ENCODE data around the gene WDR70. TPM values are rescaled to one million over a fixed set of nuclear protein-coding genes. Genes with fewer than 3 reads are reported as not detected.
"Not testable (repeated sequence)": the region's sequence is repeated elsewhere in the genome, so short reads cannot be mapped to it uniquely, and the experiment has no call there.

Gene WDR70
- total RNA-seq, 4 donors from 2014 or later = 20.0 to 60.0 (median 23.0) TPM

DNA sequence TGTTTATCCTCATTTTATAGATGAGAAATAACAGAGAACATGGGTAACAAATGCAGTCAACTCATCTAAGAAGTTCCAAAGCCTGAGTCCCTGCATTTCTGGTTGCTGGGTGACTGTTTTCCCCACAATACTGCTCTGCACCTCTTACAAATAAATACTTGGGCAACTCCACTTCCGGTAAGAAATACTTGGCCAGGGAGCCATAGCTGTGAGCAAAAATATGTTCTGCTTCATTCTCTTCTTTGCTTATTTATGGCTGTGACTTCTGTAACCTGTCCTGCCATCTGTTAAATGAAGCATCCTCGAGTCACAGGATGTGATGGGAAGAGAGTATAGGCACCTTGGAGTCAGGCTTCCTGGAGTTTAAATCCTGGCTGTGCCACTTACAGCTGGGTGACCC is 410.9 kb downstream of the WDR70 start:
- WGBS = 35% methylated on average over 2 of the region's 2 CpGs

DNA sequence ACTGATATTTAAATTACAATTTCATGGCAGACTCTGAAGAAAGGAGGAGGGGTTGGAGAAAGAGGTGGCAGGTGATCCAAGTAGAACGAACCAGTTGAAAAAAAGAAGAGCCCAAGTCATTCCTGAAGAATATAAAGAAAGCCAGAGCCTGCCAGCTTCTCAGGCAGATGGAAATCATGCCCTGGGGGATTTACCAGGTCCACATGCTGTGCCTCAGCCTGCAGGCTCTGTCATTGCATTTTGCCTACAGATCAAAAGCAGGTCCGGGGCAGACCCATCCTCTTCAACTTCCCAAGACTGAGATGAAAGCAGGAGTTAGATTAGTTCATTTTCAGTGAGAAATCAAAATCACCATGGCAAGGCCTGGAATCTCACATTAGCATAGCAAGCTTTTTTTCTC is 412.2 kb downstream of the WDR70 start:
- Histone ChIP-seq H3K4me1 (no peaks in the 10 kb centered on the region), H3K36me3 (no peaks in the 10 kb centered on the region), H3K9me3 (peaks cover 4% of the 10 kb centered on the region), H3K4me3 (no peak overlapping the region), H3K27me3 (no peaks in the 10 kb centered on the region), H3K27ac (no peak overlapping the region)
- 39% methylated on average over 2 of the region's 2 CpGs for WGBS
- no peak for DNase-seq (ENCODE audit: low spot score in 2 of 2)
- TF ChIP-seq EP300 (IDR thresholded peaks at IDR 0.05) = no peak

More for the DNA sequence above, 410.9 kb downstream of the WDR70 start:
- Histone ChIP-seq H3K4me3 (no peak overlapping the region), H3K27me3 (no peaks in the 10 kb centered on the region), H3K9me3 (peaks cover 4% of the 10 kb centered on the region), H3K4me1 (no peaks in the 10 kb centered on the region), H3K36me3 (no peaks in the 10 kb centered on the region), H3K27ac (no peak overlapping the region)
- DNase-seq (ENCODE audit: low spot score in 2 of 2) = no peak
- no peak for TF ChIP-seq POLR2A (IDR thresholded peaks at IDR 0.05)
- no peak for TF ChIP-seq POLR2AphosphoS5 (IDR thresholded peaks at IDR 0.05)
- TF ChIP-seq, protein P1, sequence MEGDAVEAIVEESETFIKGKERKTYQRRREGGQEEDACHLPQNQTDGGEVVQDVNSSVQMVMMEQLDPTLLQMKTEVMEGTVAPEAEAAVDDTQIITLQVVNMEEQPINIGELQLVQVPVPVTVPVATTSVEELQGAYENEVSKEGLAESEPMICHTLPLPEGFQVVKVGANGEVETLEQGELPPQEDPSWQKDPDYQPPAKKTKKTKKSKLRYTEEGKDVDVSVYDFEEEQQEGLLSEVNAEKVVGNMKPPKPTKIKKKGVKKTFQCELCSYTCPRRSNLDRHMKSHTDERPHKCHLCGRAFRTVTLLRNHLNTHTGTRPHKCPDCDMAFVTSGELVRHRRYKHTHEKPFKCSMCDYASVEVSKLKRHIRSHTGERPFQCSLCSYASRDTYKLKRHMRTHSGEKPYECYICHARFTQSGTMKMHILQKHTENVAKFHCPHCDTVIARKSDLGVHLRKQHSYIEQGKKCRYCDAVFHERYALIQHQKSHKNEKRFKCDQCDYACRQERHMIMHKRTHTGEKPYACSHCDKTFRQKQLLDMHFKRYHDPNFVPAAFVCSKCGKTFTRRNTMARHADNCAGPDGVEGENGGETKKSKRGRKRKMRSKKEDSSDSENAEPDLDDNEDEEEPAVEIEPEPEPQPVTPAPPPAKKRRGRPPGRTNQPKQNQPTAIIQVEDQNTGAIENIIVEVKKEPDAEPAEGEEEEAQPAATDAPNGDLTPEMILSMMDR (IDR thresholded peaks at IDR 0.05) = no peak
- no peak for TF ChIP-seq EP300 (IDR thresholded peaks at IDR 0.05)

DNA sequence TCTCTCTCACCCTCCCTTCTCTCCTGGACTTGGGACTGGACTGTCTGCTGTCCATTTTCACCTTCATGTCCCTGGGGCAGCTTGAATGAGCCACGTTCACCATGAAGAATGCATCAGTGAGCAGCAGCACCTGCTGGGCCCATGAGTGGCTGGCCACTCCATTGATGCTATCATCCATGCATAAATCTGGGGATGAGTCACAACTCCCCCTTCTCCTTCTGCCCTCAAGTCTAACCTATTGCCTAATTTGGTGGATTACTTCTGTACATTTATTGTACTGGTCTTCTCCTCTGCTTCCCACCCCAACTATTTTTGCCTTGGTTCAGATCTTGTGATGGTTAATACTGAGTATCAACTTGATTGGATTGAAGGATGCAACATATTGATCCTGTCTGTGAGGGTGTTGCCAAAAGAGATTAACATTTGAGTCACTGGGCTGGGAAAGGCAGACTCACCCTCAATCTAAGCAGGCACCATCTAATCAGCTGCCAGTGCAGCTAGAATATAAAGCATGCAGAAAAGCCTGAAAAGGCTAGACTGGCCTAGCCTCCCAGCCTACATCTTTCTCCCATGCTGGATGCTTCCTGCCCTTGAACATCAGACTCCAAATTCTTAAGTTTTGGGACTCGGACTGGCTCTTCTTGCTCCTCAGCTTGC is 414.0 kb downstream of the WDR70 start:
- 87% methylated on average over 2 of the region's 2 CpGs for WGBS
- DNase-seq (ENCODE audit: low spot score in 2 of 2) = no peak
- no peak overlapping the region for H3K4me3 ChIP-seq
- no peaks in the 10 kb centered on the region for H3K27me3 ChIP-seq
- no peak overlapping the region for H3K27ac ChIP-seq
- no peaks in the 10 kb centered on the region for H3K36me3 ChIP-seq
- H3K9me3 ChIP-seq = peaks cover 4% of the 10 kb centered on the region
- H3K4me1 ChIP-seq = no peaks in the 10 kb centered on the region
- no peak for TF ChIP-seq EP300 (IDR thresholded peaks at IDR 0.05)
- TF ChIP-seq POLR2A (IDR thresholded peaks at IDR 0.05) = no peak
- TF ChIP-seq, protein P1 (IDR thresholded peaks at IDR 0.05) = no peak
- TF ChIP-seq POLR2AphosphoS5 (IDR thresholded peaks at IDR 0.05) = no peak

GRCh38 chr5:37795292-37795691 is 416.2 kb downstream of the WDR70 start:
- not testable (repeated sequence) for H3K27ac ChIP-seq; H3K9me3 ChIP-seq; H3K4me1 ChIP-seq; H3K27me3 ChIP-seq; H3K4me3 ChIP-seq; H3K36me3 ChIP-seq; DNase-seq (ENCODE audit: low spot score in 2 of 2)
- 39% methylated on average over 2 of the region's 2 CpGs for WGBS

- WGBS = 92% methylated on average over 1 of the region's 1 CpG
- H3K27me3 ChIP-seq; H3K27ac ChIP-seq; H3K9me3 ChIP-seq; DNase-seq (ENCODE audit: low spot score in 2 of 2); H3K4me1 ChIP-seq; H3K36me3 ChIP-seq; H3K4me3 ChIP-seq: not testable (repeated sequence)
Observed at GRCh38 chr5:37796435-37796834, 417.3 kb downstream of the WDR70 start.

DNA sequence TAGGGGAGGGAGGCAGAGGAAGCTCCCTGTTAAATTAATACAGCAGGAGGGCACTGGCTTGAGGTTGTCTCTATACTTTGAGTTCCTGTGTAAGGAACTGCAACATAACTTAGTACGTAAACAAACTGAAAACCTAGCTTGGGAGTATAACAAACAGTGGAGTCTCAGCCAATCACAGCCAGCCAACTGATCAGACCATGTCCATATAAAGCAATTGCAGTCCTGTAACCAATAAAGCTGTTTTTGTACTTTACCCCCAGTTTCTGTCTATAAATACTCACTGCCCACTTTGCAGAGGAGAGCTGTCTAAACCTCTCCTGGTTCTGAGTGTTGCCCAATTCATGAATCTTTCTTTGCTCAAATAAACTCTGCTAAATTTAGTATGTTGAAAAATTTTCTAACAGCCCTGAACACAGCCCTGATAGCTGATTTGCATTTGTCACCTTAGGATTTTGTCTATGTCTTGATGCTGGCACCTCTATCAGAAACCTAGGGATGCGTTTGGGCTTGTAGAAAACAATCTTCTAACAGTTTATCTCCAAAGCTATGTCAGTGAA is 420.8 kb downstream of the WDR70 start:
- 90% methylated on average over 2 of the region's 2 CpGs for WGBS
- no peak overlapping the region for H3K4me3 ChIP-seq
- no peaks in the 10 kb centered on the region for H3K27me3 ChIP-seq
- no peak overlapping the region for H3K27ac ChIP-seq
- H3K4me1 ChIP-seq = no peaks in the 10 kb centered on the region
- TF ChIP-seq, protein P1 (IDR thresholded peaks at IDR 0.05) = no peak
- TF ChIP-seq EP300 (IDR thresholded peaks at IDR 0.05) (no peak), POLR2A (IDR thresholded peaks at IDR 0.05) (no peak), POLR2AphosphoS5 (IDR thresholded peaks at IDR 0.05) (no peak)
- DNase-seq (ENCODE audit: low spot score in 2 of 2) = no peak
- no peaks in the 10 kb centered on the region for H3K36me3 ChIP-seq
- no peaks in the 10 kb centered on the region for H3K9me3 ChIP-seq

- 63% methylated on average over 2 of the region's 2 CpGs for WGBS
- TF ChIP-seq POLR2A (IDR thresholded peaks at IDR 0.05) (no peak), EP300 (IDR thresholded peaks at IDR 0.05) (no peak), POLR2AphosphoS5 (IDR thresholded peaks at IDR 0.05) (no peak)
- TF ChIP-seq, protein P1 (IDR thresholded peaks at IDR 0.05) = no peak
Observed at GRCh38 chr5:37801521-37801920, 422.4 kb downstream of the WDR70 start.

More at GRCh38 chr5:37801521-37801920, 422.4 kb downstream of the WDR70 start:
- no peak overlapping the region for H3K27ac ChIP-seq
- H3K36me3 ChIP-seq = no peaks in the 10 kb centered on the region
- H3K27me3 ChIP-seq = no peaks in the 10 kb centered on the region
- no peak overlapping the region for H3K4me3 ChIP-seq
- H3K4me1 ChIP-seq = no peaks in the 10 kb centered on the region
- DNase-seq (ENCODE audit: low spot score in 2 of 2) = no peak
- no peaks in the 10 kb centered on the region for H3K9me3 ChIP-seq

Measured in suprapubic skin (tissue), 4 donors.